Measurements from ENCODE around the gene REM2.

The REM2 gene

DNA sequence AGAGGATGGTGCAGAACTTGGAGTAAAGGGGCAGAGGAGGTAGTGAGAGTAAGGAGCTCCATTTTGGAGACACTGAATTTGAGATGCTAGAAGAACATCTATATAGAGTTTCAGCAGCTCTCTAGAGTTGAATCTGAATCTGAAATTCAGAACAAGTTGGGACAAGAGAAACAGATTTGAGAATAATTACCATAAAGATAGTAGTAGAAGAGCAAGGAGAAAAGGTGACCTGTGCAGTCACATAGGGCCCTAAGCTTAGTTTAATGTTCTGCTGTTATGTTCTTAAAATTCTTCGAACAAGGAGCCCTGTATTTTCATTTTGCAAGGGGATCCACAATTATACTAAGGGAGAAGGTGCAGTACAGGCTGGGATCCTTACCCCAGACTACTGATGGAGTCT is 7.4 kb downstream of the REM2 start:
- H3K4me3 ChIP-seq (ENCODE audit: low read length): no peak overlapping the region
- TF ChIP-seq ZNF274 (IDR thresholded peaks at IDR 0.05; ENCODE audit: low read depth, low read length): no peak

- no peak for TF ChIP-seq ZNF274 (IDR thresholded peaks at IDR 0.05; ENCODE audit: low read depth, low read length)
- no peak overlapping the region for H3K4me3 ChIP-seq (ENCODE audit: low read length)
Observed at GRCh38 chr14:22892488-22892887, 9.5 kb downstream of the REM2 start.

DNA sequence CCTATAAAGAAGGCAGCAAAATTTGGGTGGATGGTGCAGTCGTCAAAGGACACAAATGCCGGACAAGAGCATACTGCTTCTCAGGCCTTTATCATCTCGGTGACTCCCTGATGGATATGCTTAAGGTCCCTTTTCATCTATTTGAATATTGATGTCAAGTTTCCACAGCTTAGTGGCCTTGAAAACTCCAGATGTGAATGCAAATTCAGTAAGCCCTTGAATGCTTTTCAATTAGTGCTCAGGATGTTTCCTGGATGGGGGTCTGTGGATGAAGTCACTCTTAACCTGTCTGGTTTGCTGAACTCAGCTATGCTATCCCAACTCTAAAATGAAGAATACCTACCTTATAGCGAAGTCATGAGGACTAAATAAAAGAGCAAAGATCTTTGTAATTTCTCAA is 10.7 kb downstream of the REM2 start:
- no peak overlapping the region for H3K4me3 ChIP-seq (ENCODE audit: low read length)
- no peak for TF ChIP-seq ZNF274 (IDR thresholded peaks at IDR 0.05; ENCODE audit: low read depth, low read length)

- TF ChIP-seq ZNF274 (IDR thresholded peaks at IDR 0.05; ENCODE audit: low read depth, low read length): no peak
- H3K4me3 ChIP-seq (ENCODE audit: low read length): no peak overlapping the region
Observed at GRCh38 chr14:22895402-22895801, 12.4 kb downstream of the REM2 start.

- no peak for TF ChIP-seq ZNF274 (IDR thresholded peaks at IDR 0.05; ENCODE audit: low read depth, low read length)
- no peak overlapping the region for H3K4me3 ChIP-seq (ENCODE audit: low read length)
Observed at GRCh38 chr14:22896356-22896755, 13.3 kb downstream of the REM2 start.

- no peak overlapping the region for H3K4me3 ChIP-seq (ENCODE audit: low read length)
- no peak for TF ChIP-seq ZNF274 (IDR thresholded peaks at IDR 0.05; ENCODE audit: low read depth, low read length)
Observed at GRCh38 chr14:22896760-22897159, 13.7 kb downstream of the REM2 start.

DNA sequence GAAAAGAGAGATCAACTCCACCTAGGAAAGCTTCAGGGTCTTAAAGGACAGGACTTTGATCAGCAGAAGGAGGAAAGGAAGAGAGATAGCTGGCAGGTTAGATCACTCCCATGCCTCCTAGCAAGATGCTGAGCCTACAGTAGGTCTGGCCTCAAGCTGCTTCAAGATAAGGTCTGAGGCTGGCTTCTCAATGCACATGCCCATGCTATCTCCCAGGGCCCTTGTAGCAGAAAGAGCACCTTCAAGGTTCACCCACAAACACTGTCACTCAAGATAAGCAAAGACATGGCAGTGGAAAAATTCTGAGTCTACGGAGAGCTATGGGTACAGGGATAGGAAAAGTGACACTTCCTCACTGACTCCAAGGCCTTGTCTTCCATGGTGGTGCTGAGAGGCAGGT is 14.3 kb downstream of the REM2 start:
- TF ChIP-seq ZNF274 (IDR thresholded peaks at IDR 0.05; ENCODE audit: low read depth, low read length): no peak
- H3K4me3 ChIP-seq (ENCODE audit: low read length): no peak overlapping the region

DNA sequence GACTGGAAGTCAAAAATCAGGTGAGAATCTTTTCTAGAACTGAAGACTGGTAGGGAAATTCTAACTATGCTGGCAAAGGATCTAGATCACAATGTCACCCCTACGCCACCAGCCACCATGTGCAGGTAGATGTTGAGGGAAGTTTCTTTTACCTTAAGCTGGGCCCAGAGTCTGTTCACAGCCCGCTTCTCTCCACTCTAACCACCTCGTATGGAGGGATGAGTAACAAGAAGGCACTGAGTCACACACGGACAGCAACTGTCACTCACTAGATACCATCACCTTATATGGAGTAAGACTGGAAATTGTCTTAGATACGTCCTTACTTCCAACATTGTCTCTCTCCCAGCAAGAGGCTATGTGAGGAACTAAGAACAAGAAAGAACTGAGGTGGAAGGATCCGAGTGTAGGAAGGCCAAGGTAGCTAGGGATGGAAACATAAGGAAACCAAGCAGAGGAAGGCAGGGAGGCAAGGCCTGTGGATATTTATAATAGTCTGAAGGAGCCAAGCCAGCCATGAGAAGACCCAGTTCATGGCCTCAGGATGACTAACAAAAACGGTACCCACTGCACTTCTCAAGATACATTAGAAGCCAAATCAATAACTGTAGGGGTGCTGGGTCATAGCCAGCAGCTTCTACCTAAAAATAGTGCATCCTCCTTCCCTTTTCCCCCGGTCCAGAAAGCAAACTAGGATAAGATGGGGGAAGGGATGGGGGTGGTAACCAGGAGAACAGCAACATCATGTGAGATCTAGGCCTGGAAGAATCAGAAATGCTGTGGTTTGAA is 15.5 kb downstream of the REM2 start:
- TF ChIP-seq ZNF274 (IDR thresholded peaks at IDR 0.05; ENCODE audit: low read depth, low read length): no peak
- no peak overlapping the region for H3K4me3 ChIP-seq (ENCODE audit: low read length)

DNA sequence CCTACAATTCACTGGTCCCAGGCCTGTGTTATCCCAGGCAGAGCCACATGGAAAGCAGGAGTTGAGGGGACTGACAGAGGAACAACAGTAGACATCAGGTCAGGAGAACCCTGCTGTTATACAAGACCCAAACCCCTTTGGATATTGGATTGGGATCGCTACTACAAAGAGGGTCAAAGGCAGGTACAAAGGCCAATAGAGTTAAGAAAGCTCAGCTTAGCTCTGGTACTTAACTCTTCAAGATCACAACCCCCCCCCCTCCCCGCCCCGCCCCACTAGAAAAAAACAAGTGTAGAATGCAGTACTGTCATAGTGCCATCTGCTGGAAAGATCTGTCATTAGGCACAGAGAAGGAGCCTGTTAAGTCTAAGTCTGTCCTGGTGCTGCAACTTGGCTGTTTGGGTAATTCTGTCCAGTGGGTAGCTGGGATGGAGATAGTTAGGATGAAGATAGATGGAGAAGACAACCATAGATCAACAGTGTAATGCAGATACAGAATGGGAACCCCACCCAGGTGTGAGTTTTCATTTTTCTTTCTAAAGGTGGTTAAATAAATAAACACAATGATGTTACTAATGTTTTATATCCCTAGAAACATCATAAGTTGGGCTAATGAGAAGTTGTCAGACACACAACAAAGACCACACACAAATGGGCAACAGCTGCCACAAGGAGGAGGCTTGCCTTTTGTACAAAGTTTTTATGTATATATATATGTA is 17.2 kb downstream of the REM2 start:
- no peak for TF ChIP-seq ZNF274 (IDR thresholded peaks at IDR 0.05; ENCODE audit: low read depth, low read length)
- no peak overlapping the region for H3K4me3 ChIP-seq (ENCODE audit: low read length)

GRCh38 chr14:22901799-22902198 is 18.8 kb downstream of the REM2 start:
- H3K4me3 ChIP-seq (ENCODE audit: low read length): no peak overlapping the region
- TF ChIP-seq ZNF274 (IDR thresholded peaks at IDR 0.05; ENCODE audit: low read depth, low read length): no peak

DNA sequence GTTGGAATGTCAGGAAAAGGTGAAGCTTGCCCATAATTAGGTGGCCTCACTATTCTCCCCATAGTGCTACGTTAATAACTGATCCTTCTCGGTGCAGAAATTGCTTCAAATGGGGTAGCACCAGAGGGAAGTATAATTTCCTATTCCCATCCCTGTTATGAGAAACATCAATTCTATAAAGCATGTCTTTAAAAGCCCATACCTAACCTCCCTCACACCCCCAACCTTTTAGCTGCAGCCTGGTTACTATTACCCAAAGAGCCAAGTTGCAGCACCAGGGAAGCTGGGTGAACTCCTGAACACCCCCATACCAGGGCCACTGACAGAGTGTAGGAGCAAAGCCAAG is 20.7 kb downstream of the REM2 start:
- H3K4me3 ChIP-seq (ENCODE audit: low read length): no peak overlapping the region
- no peak for TF ChIP-seq ZNF274 (IDR thresholded peaks at IDR 0.05; ENCODE audit: low read depth, low read length)

DNA sequence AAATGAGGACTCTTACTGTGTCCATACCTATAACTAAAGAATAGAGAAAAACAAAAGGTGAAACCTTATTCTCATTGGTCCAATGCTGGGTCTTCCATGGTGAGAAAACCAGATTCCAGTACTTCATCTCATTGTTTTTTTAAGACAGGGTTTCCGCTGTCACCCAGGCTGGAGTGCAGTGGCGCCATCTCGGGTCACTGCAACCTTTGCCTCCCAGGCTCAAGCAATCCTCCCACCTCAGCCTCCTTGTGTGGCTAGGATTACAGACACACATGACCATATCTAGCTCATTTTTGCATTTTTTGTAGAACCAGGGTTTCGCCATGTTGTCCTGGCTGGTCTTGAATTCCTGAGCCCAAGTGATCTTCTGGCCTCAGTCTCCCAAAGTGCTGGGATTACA is 22.6 kb downstream of the REM2 start:
- no peak overlapping the region for H3K4me3 ChIP-seq (ENCODE audit: low read length)
- TF ChIP-seq ZNF274 (IDR thresholded peaks at IDR 0.05; ENCODE audit: low read depth, low read length): no peak

DNA sequence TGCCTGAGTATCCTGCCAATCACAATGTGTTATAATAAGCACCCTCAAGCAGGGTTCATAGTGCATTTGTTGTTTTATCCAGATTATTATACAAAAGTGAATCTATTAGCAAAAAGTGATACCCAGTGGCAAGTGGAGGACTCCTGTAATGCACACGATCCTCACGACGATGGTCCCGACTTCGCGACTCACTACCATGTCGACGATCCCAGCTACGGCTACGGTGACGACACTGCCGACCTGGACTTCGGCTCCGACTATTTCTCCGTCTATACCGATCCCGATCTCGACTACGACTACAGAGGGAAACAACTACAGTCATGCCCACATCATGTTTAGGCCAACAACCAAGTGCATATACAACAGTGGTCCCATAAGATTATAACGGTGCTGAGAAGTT is 23.1 kb downstream of the REM2 start:
- no peak overlapping the region for H3K4me3 ChIP-seq (ENCODE audit: low read length)
- no peak for TF ChIP-seq ZNF274 (IDR thresholded peaks at IDR 0.05; ENCODE audit: low read depth, low read length)

DNA sequence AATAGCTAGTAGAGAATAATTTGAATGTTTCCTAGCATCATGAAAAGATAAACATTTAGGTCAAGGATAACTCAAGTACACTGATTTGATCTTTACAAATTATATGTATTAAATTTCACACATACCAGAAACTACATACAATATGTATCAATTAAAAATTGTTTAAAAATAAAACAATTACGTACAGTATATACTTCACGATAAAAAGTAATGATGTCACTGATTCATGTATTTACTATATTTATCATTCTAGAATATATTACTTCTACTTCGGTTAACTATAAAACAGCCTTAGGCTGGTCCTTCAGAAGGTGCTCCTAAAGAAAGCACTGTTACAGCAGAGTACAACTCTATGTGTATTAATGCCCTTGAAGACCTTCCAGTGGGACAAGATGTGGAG is 24.4 kb downstream of the REM2 start:
- no peak for TF ChIP-seq ZNF274 (IDR thresholded peaks at IDR 0.05; ENCODE audit: low read depth, low read length)
- no peak overlapping the region for H3K4me3 ChIP-seq (ENCODE audit: low read length)

DNA sequence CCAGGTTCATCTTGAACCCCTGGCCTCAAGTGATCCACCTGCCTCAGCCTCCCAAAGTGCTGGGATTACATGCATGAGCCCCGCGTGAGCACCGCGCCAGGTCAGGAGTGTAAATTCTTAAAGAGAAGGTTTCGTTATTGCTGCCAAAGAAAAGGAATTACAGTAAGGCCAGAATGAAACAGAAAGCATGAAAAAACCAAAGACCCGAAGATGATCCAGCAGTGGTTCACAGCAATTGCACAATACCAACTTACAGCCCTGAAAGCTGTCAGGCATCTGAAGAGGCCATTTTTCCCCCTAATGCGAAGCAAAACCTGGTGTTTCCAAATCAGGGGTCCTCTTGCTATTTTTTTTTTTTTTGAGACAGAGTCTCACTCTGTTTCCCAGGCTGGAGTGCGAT is 25.6 kb downstream of the REM2 start:
- TF ChIP-seq ZNF274 (IDR thresholded peaks at IDR 0.05; ENCODE audit: low read depth, low read length): no peak
- H3K4me3 ChIP-seq (ENCODE audit: low read length): no peak overlapping the region
